DMS79 (cell line): ENCODE data around the gene IL2RA.
"Not testable (repeated sequence)": the region's sequence is repeated elsewhere in the genome, so short reads cannot be mapped to it uniquely, and the experiment has no call there.

ENCODE experiments used
- DNase-seq: peaks from one replicate; lab custom pipeline; 2025; lab: John Stamatoyannopoulos, UW

Gene IL2RA

GRCh38 chr10:6013413-6014192, 48.6 kb downstream of the IL2RA start:
- DNase-seq, result no peak

GRCh38 chr10:6012121-6012905, 49.9 kb downstream of the IL2RA start:
- DNase-seq, result no peak

- DNase-seq, result no peak
These were observed 50.6 kb downstream of the IL2RA start for GRCh38 chr10:6011558-6011957.

GRCh38 chr10:6010569-6010968, 51.6 kb downstream of the IL2RA start:
- no peak for DNase-seq

GRCh38 chr10:6009961-6010360, 52.2 kb downstream of the IL2RA start:
- no peak for DNase-seq

- DNase-seq, result no peak
These were observed 53.0 kb downstream of the IL2RA start for GRCh38 chr10:6009150-6009549.

- no peak for DNase-seq
These were observed 53.5 kb downstream of the IL2RA start for GRCh38 chr10:6008497-6009142.

GRCh38 chr10:6006991-6007390, 55.2 kb downstream of the IL2RA start:
- no peak for DNase-seq

- DNase-seq, result no peak
These were observed 55.6 kb downstream of the IL2RA start for GRCh38 chr10:6006546-6006945.

GRCh38 chr10:6005856-6006395, 56.2 kb downstream of the IL2RA start:
- DNase-seq, result no peak

- not testable (repeated sequence) for DNase-seq
These were observed 56.9 kb downstream of the IL2RA start for GRCh38 chr10:6005161-6005804.

- DNase-seq, result no peak
These were observed 59.2 kb downstream of the IL2RA start for GRCh38 chr10:6002809-6003510.

GRCh38 chr10:5999440-6000165, 62.6 kb downstream of the IL2RA start:
- DNase-seq, result no peak

GRCh38 chr10:5996696-5997095, 65.5 kb downstream of the IL2RA start:
- DNase-seq, result no peak

- DNase-seq, result no peak
These were observed 69.8 kb downstream of the IL2RA start for GRCh38 chr10:5992398-5992797.

- no peak for DNase-seq
These were observed 70.5 kb downstream of the IL2RA start for GRCh38 chr10:5991708-5992107.

- DNase-seq, result no peak
These were observed 72.4 kb downstream of the IL2RA start for GRCh38 chr10:5989756-5990155.

GRCh38 chr10:5988336-5988920, 73.7 kb downstream of the IL2RA start:
- DNase-seq, result no peak

GRCh38 chr10:5987747-5988146, 74.4 kb downstream of the IL2RA start:
- DNase-seq, result no peak

- no peak for DNase-seq
These were observed 77.1 kb downstream of the IL2RA start for GRCh38 chr10:5985029-5985428.
